GM18519 (cell line): ENCODE results near the gene CHRNB4.

Experiments used
- ATAC-seq: cut with Tn5 transposase; IDR thresholded peaks from one replicate; pipeline ENCODE4 v1.9.1; 2021; ENCODE audit warnings: mild to moderate bottlenecking, moderate library complexity; ENCODE audit not compliant: unreplicated experiment, low FRiP score

CHRNB4 gene

GRCh38 chr15:78671626-78672211, 30.7 kb upstream of the CHRNB4 start:
- no peak for ATAC-seq

- ATAC-seq, result no peak
These were observed 28.0 kb upstream of the CHRNB4 start for GRCh38 chr15:78668987-78669386.

- ATAC-seq, result no peak
These were observed 26.7 kb upstream of the CHRNB4 start for GRCh38 chr15:78667578-78668236.

- ATAC-seq, result no peak
These were observed 25.0 kb upstream of the CHRNB4 start for GRCh38 chr15:78666010-78666409.

- no peak for ATAC-seq
These were observed 22.7 kb upstream of the CHRNB4 start for GRCh38 chr15:78663703-78664102.

GRCh38 chr15:78662028-78662427, 21.0 kb upstream of the CHRNB4 start:
- no peak for ATAC-seq

- no peak for ATAC-seq
These were observed 20.0 kb upstream of the CHRNB4 start for GRCh38 chr15:78661001-78661400.

- ATAC-seq, result no peak
These were observed 19.6 kb upstream of the CHRNB4 start for GRCh38 chr15:78660584-78660983.

GRCh38 chr15:78658823-78659222, 17.8 kb upstream of the CHRNB4 start:
- ATAC-seq, result no peak

- no peak for ATAC-seq
These were observed 13.3 kb upstream of the CHRNB4 start for GRCh38 chr15:78654272-78654671.

- no peak for ATAC-seq
These were observed 11.1 kb upstream of the CHRNB4 start for GRCh38 chr15:78651930-78652615.

- no peak for ATAC-seq
These were observed 10.0 kb upstream of the CHRNB4 start for GRCh38 chr15:78651007-78651406.

GRCh38 chr15:78650022-78650421, 9.0 kb upstream of the CHRNB4 start:
- no peak for ATAC-seq

GRCh38 chr15:78645009-78645408, 4.0 kb upstream of the CHRNB4 start:
- no peak for ATAC-seq

GRCh38 chr15:78642331-78642730, 1.3 kb upstream of the CHRNB4 start:
- ATAC-seq, result no peak

- no peak for ATAC-seq
These were observed 802 bp upstream of the CHRNB4 start for GRCh38 chr15:78641749-78642275.

- no peak for ATAC-seq
These were observed 396 bp downstream of the CHRNB4 start for GRCh38 chr15:78640527-78641101.

- no peak for ATAC-seq
These were observed 2.2 kb downstream of the CHRNB4 start for GRCh38 chr15:78638658-78639314.

GRCh38 chr15:78637776-78638435, 3.1 kb downstream of the CHRNB4 start:
- no peak for ATAC-seq

GRCh38 chr15:78636378-78636859, 4.6 kb downstream of the CHRNB4 start:
- ATAC-seq, result no peak
